WERI-Rb-1 (cell line): Measurements from ENCODE around the gene MLLT10.

Experiments
- DNase-seq: peaks from one replicate; pipeline ENCODE4 v3.0.0-alpha.2; 2020
- H3K27ac ChIP-seq: fragments of 250-450 bp; sonication (Bioruptor Pico); 2 replicates; pipeline ENCODE4 v1.5.1; 2020; ENCODE audit warnings: mild to moderate bottlenecking, moderate library complexity
- H3K27me3 ChIP-seq: fragments of 250-450 bp; sonication (Bioruptor Pico); 2 replicates; pipeline ENCODE4 v1.5.1; 2021; ENCODE audit warnings: mild to moderate bottlenecking, low read depth, moderate library complexity; ENCODE audit not compliant: insufficient read depth, severe bottlenecking
- H3K36me3 ChIP-seq: fragments of 250-450 bp; sonication (Bioruptor Pico); 2 replicates; pipeline ENCODE4 v1.5.1; 2020; ENCODE audit warnings: mild to moderate bottlenecking, moderate library complexity
- H3K4me3 ChIP-seq: 2 replicates; pipeline ENCODE4 v1.5.1; 2011; ENCODE audit warnings: low read depth, mild to moderate bottlenecking, control low read depth, low read length
- H3K9me3 ChIP-seq: fragments of 250-450 bp; sonication (Bioruptor Pico); 2 replicates; pipeline ENCODE4 v1.5.1; 2021; ENCODE audit warnings: mild to moderate bottlenecking, moderate library complexity; ENCODE audit not compliant: severe bottlenecking
- CTCF ChIP-seq: IDR thresholded peaks from 2 replicates; pipeline ENCODE4 v1.5.1; 2011; ENCODE audit warnings: low read depth, mild to moderate bottlenecking, control low read depth, inconsistent platforms, low read length

Gene MLLT10

GRCh38 chr10:21720090-21720489 is 186.1 kb downstream of the MLLT10 start:
- no peak for DNase-seq
- H3K9me3 ChIP-seq, result no peaks in the 10 kb centered on the region
- H3K27me3 ChIP-seq, result no peaks in the 10 kb centered on the region
- H3K36me3 ChIP-seq, result no peaks in the 10 kb centered on the region
- no peak overlapping the region for H3K4me3 ChIP-seq
- H3K27ac ChIP-seq, result no peak overlapping the region
- no peak for TF ChIP-seq CTCF

- Histone ChIP-seq H3K36me3 (no peaks in the 10 kb centered on the region), H3K9me3 (no peaks in the 10 kb centered on the region), H3K4me3 (no peak overlapping the region), H3K27me3 (no peaks in the 10 kb centered on the region), H3K27ac (no peak overlapping the region)
- DNase-seq, result no peak
- no peak for TF ChIP-seq CTCF
Measured at GRCh38 chr10:21721000-21721665, 187.1 kb downstream of the MLLT10 start.

GRCh38 chr10:21722209-21722608 is 188.2 kb downstream of the MLLT10 start:
- no peak overlapping the region for H3K27ac ChIP-seq
- H3K4me3 ChIP-seq, result no peak overlapping the region
- no peak for DNase-seq
- H3K9me3 ChIP-seq, result no peaks in the 10 kb centered on the region
- TF ChIP-seq CTCF, result no peak
- no peaks in the 10 kb centered on the region for H3K27me3 ChIP-seq
- no peaks in the 10 kb centered on the region for H3K36me3 ChIP-seq

GRCh38 chr10:21724020-21724589 is 190.1 kb downstream of the MLLT10 start:
- H3K9me3 ChIP-seq, result no peaks in the 10 kb centered on the region
- no peak for DNase-seq
- no peak for TF ChIP-seq CTCF
- no peaks in the 10 kb centered on the region for H3K36me3 ChIP-seq
- H3K27me3 ChIP-seq, result no peaks in the 10 kb centered on the region
- H3K4me3 ChIP-seq, result no peak overlapping the region
- no peak overlapping the region for H3K27ac ChIP-seq

GRCh38 chr10:21724687-21725367 is 190.8 kb downstream of the MLLT10 start:
- H3K9me3 ChIP-seq, result no peaks in the 10 kb centered on the region
- H3K27ac ChIP-seq, result no peak overlapping the region
- H3K27me3 ChIP-seq, result no peaks in the 10 kb centered on the region
- no peak for TF ChIP-seq CTCF
- no peak overlapping the region for H3K4me3 ChIP-seq
- no peaks in the 10 kb centered on the region for H3K36me3 ChIP-seq
- DNase-seq, result no peak
